Muscle of arm (tissue), 12 donors: Measurements from ENCODE around the gene POMT2. TPM values are rescaled to one million over a fixed set of nuclear protein-coding genes. Genes with fewer than 3 reads are reported as not detected.

ENCODE experiments used
- DNase-seq: peaks from one replicate; pipeline ENCODE4 v3.0.0-alpha.2; 2013
- polyA plus RNA-seq, 12 donors: library from polyadenylated mRNA; unstranded; fragments of 120-200 nt; gene quantifications; one replicate each; pipeline ENCODE4 v1.2.1, GENCODE V29; 2013; ENCODE audit not compliant: insufficient read length in 12 of 12

The POMT2 gene
- polyA plus RNA-seq, 12 donors = 19.1 to 36.9 (median 32.0) TPM; not detected in 1

DNA sequence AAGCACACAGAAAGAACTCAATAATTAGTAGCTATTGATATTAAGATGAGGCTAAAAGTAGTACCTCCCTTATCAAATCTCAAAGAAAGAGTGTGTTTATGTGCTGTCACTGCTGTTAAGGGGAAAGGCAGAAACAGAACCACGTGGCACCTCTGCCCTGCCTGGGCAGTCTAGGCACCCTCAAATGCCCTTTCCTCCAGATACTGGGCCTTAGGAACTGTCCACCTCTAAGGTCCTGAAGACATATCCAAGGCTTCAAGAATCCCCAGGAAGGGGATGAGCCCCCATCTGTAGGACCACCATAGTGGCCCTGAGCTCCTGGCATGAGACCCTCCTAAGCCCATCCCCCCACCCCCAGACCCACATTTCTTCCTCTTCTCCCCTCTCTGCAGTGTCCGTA is 78.7 kb downstream of the POMT2 start:
- no peak for DNase-seq

DNA sequence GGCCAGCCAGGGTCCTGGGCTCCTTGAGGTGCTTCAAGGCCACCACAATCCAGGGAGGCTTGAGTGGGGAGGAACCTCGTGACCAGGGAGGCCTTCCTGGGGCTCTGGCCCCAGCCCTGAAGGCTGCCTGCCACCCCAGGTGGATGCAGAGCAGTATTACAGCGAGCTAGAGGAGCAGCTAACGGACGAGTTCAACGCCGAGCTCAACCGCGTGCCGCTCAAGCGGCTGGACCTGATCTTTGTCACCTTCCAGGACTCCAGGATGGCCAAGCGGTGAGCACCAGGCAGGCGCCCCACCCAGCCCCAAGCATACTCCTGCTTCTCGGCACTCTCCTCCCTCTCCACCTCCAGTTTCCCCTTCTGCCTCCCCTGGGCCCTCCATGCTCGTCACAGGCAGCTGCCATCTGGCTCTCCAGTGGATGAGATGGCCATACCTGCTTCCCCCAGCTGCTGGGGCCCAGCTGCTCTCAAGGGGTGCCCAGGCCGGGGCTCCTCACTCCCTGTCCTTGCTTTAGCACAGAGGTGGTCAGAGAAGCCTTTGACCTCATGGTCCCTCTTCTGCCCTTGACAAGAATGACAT is 80.3 kb downstream of the POMT2 start:
- no peak for DNase-seq

DNA sequence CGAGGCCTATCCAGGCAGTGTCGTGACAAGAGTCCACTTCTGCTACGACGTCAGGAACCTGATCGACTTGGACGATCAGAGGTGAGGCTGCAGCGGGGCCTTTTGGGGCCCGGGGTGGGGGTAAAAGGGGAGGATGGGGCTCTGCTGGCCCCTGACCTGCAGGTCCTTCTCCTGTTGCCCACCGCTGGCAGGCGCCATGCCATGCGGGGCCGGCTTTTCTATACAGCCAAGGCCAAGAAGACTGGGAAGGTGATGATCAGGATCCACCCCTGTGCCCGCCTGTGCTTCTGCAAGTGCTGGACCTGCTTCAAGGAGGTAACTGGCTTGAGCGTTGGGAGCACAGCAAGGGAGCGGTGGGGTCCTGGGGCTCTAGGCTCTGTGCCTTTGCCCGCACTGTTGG is 81.3 kb downstream of the POMT2 start:
- DNase-seq = no peak

DNA sequence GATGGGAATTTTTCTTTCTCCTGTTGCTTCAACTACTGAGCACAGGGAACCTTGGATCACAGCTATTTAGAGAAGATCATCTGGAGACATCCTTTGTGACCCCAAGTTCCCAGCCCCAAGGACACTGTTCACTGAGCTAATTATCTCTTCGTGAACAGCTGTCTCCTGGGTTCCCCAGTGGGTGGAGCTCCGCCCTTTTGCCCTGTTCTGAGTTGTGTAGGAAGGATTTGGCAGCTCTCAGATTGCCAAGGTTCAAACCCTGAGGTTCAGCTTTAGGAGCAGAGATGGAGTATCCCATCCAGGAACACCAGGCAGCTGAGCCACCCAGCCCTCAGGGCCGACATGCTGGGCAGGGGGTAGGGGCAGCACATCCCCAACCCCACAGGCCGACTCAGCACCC is 81.7 kb downstream of the POMT2 start:
- DNase-seq = no peak

DNA sequence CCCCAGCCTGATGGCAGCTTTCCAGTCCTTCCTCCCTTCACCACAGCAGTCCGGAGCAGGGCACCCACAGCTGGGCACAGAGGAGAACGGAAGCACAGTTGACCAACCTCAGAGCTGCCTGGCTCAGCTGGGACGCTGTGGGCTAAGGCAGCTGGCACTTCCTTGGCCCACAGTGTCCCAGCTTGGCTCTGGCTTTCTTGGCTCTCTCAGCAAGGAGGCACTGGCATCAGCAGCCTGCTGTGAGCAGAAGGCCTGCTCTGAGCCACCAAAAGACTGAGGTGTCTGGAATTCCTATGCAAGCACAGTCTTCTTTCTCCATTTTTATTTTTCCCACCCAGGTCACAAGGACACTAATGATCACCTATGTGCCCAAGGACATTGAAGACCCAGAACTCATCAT is 82.3 kb downstream of the POMT2 start:
- no peak for DNase-seq

DNA sequence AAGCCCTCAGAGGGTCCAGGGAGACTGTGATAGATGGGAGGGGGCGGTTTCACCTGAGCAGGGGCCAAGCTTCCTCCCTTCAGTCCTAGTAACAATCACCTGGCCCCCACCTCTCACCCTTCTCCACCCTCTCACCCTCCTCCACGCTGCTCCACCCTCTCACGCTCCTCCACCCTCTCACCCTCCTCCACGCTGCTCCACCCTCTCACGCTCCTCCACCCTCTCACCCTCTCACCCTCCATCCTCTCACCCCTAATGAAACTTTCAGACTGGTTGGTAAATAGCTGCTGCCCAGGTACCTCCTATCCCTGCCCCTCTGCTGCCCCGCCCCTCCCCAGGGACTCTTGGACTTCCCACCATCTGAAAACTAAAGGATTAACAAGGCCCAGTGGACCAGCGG is 83.9 kb downstream of the POMT2 start:
- no peak for DNase-seq

DNA sequence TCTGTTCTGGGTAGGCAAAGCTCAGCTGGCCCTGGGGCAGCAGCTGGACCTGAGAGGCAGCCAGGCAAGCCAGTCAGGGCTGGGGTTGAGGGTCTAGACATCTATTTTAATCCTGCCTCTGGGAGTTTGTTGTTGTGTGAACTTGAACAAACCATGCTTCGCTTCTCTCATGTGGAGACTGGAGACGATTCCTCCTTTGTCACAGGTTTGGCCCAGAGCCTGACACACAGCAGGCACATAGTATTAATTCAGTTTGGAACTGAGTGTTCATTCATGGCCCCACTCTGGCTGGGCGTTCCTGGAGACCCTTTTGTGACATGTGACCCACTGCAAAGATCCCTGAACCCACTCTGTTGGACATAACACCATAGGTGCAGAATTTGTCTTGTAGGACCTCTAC is 89.0 kb downstream of the POMT2 start:
- DNase-seq = no peak

DNA sequence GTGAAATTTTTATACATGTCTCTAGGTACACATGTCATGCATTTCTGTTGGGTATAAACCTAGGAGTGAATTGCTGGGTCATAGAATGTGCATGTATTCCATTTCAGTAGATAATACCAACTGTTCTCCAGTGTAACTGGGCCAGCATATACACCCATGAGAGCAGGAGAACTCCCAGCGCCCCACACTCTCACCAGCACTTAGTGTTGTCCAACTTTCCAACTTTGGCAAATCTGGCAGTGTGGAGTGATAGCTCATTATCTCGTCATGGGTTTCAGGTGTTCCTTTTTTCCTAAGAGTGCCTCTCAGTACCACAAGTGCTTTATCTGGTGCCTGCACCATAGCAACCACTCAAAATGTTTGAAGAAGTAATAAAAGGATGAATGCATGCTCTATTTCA is 89.8 kb downstream of the POMT2 start:
- DNase-seq = no peak

DNA sequence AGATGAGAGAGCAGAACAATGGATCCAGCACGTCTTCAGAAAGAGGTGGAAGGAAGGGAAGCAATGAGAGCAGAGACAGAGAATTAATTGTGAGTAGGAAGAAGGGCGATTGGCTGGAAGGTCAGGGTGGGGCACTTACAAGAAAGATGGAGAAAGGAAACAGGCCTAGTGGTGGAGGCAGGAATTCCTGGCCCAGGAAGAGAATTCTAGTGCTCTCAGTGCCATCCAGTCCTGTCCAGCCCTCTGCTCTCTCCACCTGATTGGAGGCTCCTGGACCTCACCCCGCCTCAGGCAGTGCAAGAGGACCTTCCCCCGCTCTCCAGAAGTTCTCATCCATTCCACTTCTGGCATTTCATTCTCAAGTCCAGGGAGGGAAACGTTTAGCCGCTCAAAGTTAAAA is 92.6 kb downstream of the POMT2 start:
- no peak for DNase-seq

DNA sequence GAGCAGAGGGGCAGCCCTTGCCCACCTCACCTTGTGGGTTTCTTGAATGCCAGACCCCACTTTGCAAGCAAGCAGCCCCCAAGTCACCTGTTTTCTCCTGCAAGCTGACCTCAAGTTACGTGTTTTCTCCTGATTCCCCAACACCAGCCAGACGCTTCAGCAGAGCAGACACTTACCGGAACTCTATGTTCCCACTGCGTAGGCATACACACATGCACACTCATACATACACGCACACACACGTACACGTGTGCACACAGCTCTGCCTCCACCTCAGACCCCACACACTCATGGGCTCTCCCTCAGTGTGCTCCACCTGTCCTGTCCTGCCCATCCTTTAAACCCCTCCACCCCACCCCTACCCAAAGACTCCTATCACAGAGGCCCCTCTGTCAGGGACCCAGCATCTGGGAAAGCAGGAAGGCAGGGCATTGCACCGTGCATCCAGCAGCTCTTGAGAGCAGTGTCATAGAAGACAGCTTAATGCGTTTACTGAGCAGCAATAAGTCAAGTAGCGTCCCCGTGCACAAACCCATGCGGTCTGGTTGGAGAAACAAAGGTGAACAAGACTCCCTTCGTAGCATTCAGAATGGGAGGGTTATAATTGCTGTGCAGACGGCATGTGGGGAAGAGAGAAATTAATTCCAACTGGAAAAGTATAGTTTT is 94.7 kb downstream of the POMT2 start:
- DNase-seq = no peak

DNA sequence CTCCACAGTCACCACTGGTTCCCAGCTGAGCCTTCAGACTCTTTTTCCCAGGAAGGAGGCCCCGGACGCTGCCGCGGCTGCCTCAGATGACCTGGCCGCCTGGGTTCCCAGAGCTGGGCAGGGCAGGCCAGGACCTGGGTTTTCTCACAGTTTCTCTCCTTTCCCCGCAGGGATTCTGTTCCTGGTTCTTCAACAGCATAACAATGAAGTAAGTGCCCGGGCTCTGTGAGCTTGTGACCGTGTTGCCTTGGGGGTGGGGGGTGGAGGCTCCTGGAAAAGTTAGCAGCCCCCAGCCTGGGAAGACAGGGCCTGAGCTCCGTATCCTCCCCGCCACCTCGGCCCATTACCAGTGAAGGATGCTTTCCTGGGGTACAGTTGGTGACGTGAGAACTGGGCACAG is 95.4 kb downstream of the POMT2 start:
- no peak for DNase-seq

Other genes with a start within 250 kb of the POMT2 start
- gene CIPC, start 222.6 kb downstream of the POMT2 start, polyA plus RNA-seq = 10 to 100 TPM in 11 of 12 donors, not detected in 1; 14.2 to 31.8 (median 24.7) TPM
- under 1 TPM in 10 of 12 donors, not detected in 2; 0.26 to 0.69 (median 0.55) TPM for gene ZDHHC22, start 179.1 kb downstream of the POMT2 start, polyA plus RNA-seq
- gene TMEM63C, start 139.1 kb downstream of the POMT2 start, polyA plus RNA-seq = 10 to 100 TPM in 1 of 12 donors, 1 to 10 TPM in 6, under 1 TPM in 4, not detected in 1; 0.27 to 15.1 (median 1.0) TPM
- not detected for gene NGB, start 49.7 kb downstream of the POMT2 start, polyA plus RNA-seq
- gene GSTZ1, start 153 bp upstream of the POMT2 start, polyA plus RNA-seq = 10 to 100 TPM in 11 of 12 donors, not detected in 1; 18.3 to 28.1 (median 23.1) TPM
- 10 to 100 TPM in 1 of 12 donors, 1 to 10 TPM in 10, not detected in 1; 4.9 to 10.1 (median 6.4) TPM for gene TMED8, start 56.2 kb upstream of the POMT2 start, polyA plus RNA-seq
- gene SAMD15, start 56.5 kb upstream of the POMT2 start, polyA plus RNA-seq = 1 to 10 TPM in 1 of 12 donors, under 1 TPM in 9, not detected in 2; 0.29 to 1.6 (median 0.55) TPM
- under 1 TPM in 10 of 12 donors, not detected in 2; 0.18 to 0.94 (median 0.42) TPM for gene NOXRED1, start 102.6 kb upstream of the POMT2 start, polyA plus RNA-seq
- 10 to 100 TPM in 11 of 12 donors, not detected in 1; 21.4 to 39.0 (median 26.0) TPM for gene VIPAS39, start 136.7 kb upstream of the POMT2 start, polyA plus RNA-seq
- gene AHSA1, start 137.2 kb upstream of the POMT2 start, polyA plus RNA-seq = 100 to 1,000 TPM in 10 of 12 donors, 10 to 100 TPM in 1, not detected in 1; 95.4 to 171 (median 144) TPM
- gene ISM2, start 177.9 kb upstream of the POMT2 start, polyA plus RNA-seq = 1 to 10 TPM in 1 of 12 donors, under 1 TPM in 5, not detected in 6; 0.08 to 1.1 (median 0.23) TPM